HG03457 (cell line): Measurements from ENCODE around the gene LY6G6D.

Source experiments
- ATAC-seq: cut with Tn5 transposase; IDR thresholded peaks from one replicate; pipeline ENCODE4 v1.9.1; 2021; ENCODE audit warnings: moderate number of reproducible peaks; ENCODE audit not compliant: unreplicated experiment

LY6G6D gene

DNA sequence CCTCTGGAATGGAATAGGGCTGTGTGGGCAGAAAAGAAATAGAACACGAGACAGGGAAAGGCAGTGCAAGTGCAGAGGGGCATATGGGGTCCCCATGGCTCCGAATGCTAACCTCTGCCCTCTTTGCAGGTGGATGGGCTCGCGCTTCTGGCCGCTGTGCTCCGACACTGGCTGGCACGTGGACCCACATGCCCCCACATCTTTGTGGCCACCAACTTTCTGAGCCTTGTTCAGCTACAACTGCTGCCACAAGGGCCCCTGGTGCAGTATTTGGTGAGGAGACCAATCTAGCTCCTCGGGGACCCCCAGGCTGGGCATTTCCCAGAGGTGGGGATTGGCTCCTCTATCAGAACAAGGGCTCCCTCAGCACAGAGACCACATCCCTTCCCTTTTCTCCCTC is 46.2 kb downstream of the LY6G6D start:
- ATAC-seq: no peak

DNA sequence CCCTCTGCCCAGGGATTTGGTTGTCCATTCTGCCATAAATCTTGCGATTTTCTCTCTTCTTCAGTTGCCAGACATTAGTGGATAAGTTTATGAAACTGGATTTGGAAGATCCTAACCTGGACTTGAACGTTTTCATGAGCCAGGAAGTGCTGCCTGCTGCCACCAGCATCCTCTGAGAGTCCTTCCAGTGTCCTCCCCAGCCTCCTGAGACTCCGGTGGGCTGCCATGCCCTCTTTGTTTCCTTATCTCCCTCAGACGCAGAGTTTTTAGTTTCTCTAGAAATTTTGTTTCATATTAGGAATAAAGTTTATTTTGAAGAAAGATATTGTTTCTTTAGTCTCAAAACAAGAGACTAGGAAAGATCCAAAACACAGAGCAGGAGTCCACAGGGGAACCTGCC is 47.2 kb downstream of the LY6G6D start, which contains the start of gene SAPCD1:
Gene SAPCD1 (plus strand): TSS at position 301 of the 400 bp plus-strand sequence. CDS start 399 bp downstream, outside the sequence.
- no peak for ATAC-seq

DNA sequence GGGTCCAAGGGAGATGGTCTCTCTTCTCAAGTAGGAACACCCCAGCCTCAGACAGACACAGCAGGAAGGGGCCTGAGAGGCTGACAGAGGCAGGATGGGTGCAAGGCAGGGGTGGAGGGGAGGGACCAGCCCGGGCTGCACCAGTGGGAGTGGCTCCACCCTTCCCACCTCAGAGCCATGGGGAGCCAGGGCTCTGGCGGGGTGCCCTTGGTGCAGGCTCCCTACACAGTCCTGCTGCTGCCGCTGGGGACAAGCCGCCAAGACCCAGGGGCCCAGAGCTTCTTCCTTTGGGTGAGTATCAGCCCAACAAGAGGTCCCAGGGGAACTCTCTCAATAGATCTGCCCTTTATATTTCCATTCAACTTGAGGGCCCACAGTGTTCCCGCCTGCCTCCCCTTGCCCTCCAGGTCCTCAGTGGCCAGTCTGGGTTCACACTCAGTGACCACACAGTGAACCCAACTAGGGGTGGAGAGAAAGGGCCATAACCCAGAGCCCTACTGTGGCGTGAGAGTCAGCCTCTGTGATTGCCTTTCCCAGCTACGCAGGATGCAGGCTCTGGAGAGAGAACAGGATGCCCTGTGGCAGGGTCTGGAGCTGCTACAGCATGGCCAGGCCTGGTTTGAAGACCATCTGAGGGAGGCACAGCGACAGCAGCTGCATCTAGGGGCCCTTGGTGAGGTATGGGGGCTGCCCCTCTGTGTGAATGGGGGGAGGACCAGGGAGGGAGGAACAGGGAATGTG is 47.9 kb downstream of the LY6G6D start:
- ATAC-seq: no peak

DNA sequence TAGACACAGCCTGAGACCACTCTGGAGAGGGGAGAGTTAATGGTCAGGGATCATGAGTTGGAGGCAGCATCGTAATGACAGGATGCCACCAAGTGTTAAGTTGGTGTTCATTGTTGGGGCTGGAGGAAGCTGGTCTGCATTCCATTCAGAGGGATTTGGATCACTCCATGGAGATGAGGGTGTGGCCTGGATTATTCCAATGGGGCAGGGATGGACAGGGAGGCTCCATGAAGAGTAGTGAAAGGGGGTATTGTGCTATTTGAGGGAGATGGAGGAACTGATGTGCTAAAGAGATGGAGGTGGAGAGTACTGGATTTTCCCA is 48.4 kb downstream of the LY6G6D start:
- no peak for ATAC-seq

DNA sequence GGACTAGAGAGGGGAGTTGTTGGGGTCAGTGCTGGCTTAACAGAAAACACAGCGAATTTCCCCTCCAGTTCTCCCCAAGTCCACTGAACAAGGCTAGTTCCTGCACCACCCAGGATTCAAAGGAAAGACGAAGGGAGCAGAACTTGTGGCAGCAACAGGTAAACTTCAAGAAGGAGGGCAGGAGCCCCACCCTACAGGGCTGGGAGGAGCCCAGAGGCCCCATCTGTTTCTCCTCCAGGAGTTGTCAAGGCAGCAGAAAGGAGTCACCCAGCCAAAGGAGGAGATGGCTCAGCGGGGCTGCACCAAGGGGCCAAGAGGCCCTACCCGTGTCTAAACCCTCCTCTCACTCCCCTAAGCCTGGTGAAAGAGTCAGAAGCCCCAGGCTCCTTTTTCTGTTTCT is 49.0 kb downstream of the LY6G6D start:
- ATAC-seq: no peak

DNA sequence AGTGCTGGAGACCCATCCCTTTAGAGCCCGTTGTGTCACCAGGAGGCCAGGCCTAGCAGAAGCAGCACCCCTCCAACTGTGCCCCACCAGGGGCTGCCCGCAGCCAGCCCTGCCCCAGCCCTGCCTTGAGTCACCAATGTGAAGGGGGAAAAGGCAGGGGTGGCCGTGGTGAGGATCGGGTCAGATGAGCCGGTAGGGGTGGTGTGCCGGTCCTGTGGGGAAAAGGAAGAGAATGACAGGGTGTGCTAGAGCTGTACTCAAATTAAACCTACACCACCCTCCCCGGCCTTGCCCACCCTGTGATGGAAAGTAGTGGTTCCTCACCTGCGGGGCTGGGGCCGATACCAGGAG is 50.4 kb downstream of the LY6G6D start:
- ATAC-seq: no peak

DNA sequence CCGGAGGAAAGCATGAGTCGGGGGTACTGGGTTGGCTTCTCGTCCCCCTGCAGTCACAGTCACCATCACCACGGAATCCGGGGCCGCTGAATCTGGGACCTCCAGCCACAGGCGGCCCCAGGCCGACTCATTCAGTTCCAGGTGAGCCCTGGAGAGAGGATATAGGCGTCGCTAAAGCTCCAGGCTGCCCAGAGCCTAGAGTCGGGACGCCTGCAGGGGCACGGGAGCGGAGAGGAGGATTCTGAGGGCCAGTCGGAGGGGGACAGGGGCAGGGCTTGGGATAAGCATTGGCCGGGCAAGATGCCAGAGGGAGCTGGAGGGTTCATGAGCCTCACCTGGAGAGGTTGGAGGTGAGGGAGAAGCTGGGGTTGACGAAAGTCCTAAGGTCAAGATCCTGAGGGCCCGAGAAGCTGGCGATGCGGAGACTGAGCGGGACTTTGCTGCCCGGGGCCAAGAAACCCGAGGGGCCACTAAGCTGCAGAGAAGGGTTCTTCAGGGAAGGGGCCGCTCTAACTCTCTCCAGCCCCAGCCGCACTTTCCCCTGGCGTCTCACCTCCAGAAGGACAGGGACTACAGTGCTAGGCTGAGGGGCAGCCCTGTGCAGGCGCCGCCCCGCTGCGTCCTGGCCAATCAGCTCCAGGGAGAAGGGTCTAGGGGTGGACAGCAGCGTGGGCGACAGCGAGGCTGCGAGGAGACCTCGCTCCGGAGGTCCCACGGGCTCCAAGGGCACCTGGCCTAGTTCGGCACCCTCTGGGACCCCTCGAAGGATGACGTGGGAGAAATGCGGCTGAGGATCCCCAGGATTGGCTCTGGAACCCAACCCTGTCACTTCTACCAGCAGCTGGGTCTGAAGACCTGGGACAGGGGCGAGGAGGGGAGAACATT is 51.0 kb downstream of the LY6G6D start:
- no peak for ATAC-seq

DNA sequence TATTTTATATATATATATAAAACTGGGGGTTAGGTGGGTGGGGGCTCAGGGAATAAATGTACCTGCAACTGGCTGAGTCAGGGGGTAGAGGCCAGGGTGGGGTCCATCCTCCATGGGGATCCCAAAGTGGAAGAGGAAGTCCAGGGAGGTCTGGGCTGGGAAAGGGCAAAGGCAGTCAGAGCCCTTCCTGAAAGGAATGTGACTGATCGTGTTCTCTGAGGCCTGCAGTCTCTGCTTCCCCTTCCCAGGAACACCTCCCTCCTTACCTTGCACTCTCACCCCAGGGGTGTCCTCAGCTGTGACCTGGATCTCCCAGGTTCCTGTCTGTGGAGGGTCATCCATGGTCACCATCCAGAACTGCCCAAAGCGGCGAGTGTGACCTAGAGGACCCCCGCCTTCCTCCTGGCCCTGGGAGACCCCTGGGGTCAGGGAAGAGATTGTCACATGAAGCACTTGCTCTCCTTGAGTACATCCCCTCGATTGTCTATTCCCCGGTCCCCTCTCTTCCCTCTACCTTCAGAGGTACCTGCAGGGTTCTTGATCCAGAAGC is 52.0 kb downstream of the LY6G6D start:
- ATAC-seq: no peak
